IMR-90 (cell line): ENCODE data around the gene TRAPPC12. TPM values are rescaled to one million over a fixed set of nuclear protein-coding genes. Genes with fewer than 3 reads are reported as not detected.

Experiments used
- ATAC-seq: fragments of 200-7000 bp; cut with Tn5 transposase; 2 replicates; pipeline ENCODE4 v1.9.1; 2020; ENCODE audit warnings: low read depth, mild to moderate bottlenecking, moderate library complexity
- BruUV-seq: library from RNA; stranded (reverse); fragments of 400-500 nt; replicated peaks from 2 replicates; lab custom pipeline; 2021; lab: Mats Ljungman, UMichigan
- CTCF ChIA-PET: fragments of 300-600 bp; formaldehyde crosslinking; extraction: SDS; loops from one replicate; lab custom pipeline; 2021; ENCODE audit warnings: antibody characterized with exemption; lab: Yijun Ruan, JAX
- POLR2A ChIA-PET: fragments of 300-600 bp; sonication (Branson Sonifier 250); formaldehyde crosslinking; loops from one replicate; lab custom pipeline; 2022; ENCODE audit warnings: antibody characterized with exemption; ENCODE audit not compliant: unreplicated experiment; lab: Charles Lee
- DNase-seq: peaks from one replicate; pipeline ENCODE4 v3.0.0; 2013
- H2AFZ ChIP-seq: replicated peaks from 2 replicates; pipeline ENCODE3; 2013; ENCODE audit warnings: low read length, mild to moderate bottlenecking; ENCODE audit not compliant: poor library complexity
- H2AK5ac ChIP-seq: 2 replicates; pipeline ENCODE4 v1.6.1; 2013; ENCODE audit warnings: low read depth, low read length, inconsistent platforms
- H2AK9ac ChIP-seq: replicated peaks from 2 replicates; pipeline ENCODE3; 2013; ENCODE audit warnings: mild to moderate bottlenecking, low read depth, low read length, moderate library complexity; ENCODE audit not compliant: poor library complexity
- H2BK120ac ChIP-seq: 2 replicates; pipeline ENCODE4 v1.6.1; 2013; ENCODE audit warnings: low read depth, low read length, inconsistent platforms
- H2BK15ac ChIP-seq: 3 replicates; pipeline ENCODE4 v1.6.1; 2013; ENCODE audit warnings: low read depth, low read length, inconsistent platforms
- H2BK20ac ChIP-seq: 2 replicates; pipeline ENCODE4 v1.6.1; 2013; ENCODE audit warnings: low read depth, mild to moderate bottlenecking, inconsistent platforms, low read length, moderate library complexity
- H2BK5ac ChIP-seq: 2 replicates; pipeline ENCODE4 v1.6.1; 2013; ENCODE audit warnings: mild to moderate bottlenecking, low read depth, low read length, inconsistent platforms; ENCODE audit not compliant: poor library complexity, severe bottlenecking
- H3K14ac ChIP-seq: replicated peaks from 2 replicates; pipeline ENCODE4 v1.6.1; 2013; ENCODE audit warnings: low read depth, low read length, inconsistent platforms
- H3K18ac ChIP-seq: 2 replicates; pipeline ENCODE4 v1.6.1; 2013; ENCODE audit warnings: low read depth, low read length, control low read depth
- H3K23ac ChIP-seq: 2 replicates; pipeline ENCODE4 v1.6.1; 2013; ENCODE audit warnings: low read depth, low read length, inconsistent platforms
- H3K27ac ChIP-seq: 2 replicates; pipeline ENCODE4 v1.5.1; 2013; ENCODE audit warnings: mild to moderate bottlenecking, control low read depth, low read length; ENCODE audit not compliant: insufficient read depth
- H3K27me3 ChIP-seq: 2 replicates; pipeline ENCODE4 v1.6.1; 2013; ENCODE audit warnings: low read length; ENCODE audit not compliant: control insufficient read depth, insufficient read depth
- H3K36me3 ChIP-seq: 2 replicates; pipeline ENCODE4 v1.6.1; 2013; ENCODE audit warnings: low read length, mixed read lengths; ENCODE audit not compliant: control insufficient read depth, insufficient read depth
- H3K4ac ChIP-seq: 2 replicates; pipeline ENCODE4 v1.6.1; 2013; ENCODE audit warnings: low read depth, low read length, inconsistent platforms
- H3K4me1 ChIP-seq: 2 replicates; pipeline ENCODE4 v1.6.1; 2013; ENCODE audit warnings: low read length, mixed read lengths; ENCODE audit not compliant: control insufficient read depth, insufficient read depth
- H3K4me2 ChIP-seq: 2 replicates; pipeline ENCODE4 v1.6.1; 2013; ENCODE audit warnings: low read depth, mild to moderate bottlenecking, control low read depth, low read length, moderate library complexity
- H3K4me3 ChIP-seq: 2 replicates; pipeline ENCODE4 v1.5.1; 2013; ENCODE audit warnings: low read depth, mild to moderate bottlenecking, control low read depth, low read length, moderate library complexity; ENCODE audit not compliant: insufficient read depth
- H3K56ac ChIP-seq: 2 replicates; pipeline ENCODE4 v1.6.1; 2013; ENCODE audit warnings: low read length, inconsistent platforms; ENCODE audit not compliant: insufficient read depth; ENCODE audit errors: extremely low read depth
- H3K79me1 ChIP-seq, 2 experiments: 2 replicates each; pipeline ENCODE4 v1.6.1; 2013; ENCODE audit warnings: low read length in 2 of 2, inconsistent platforms in 1 of 2, low read depth in 1 of 2
- H3K9ac ChIP-seq: 2 replicates; pipeline ENCODE4 v1.6.1; 2013; ENCODE audit warnings: low read depth, low read length, control low read depth
- H3K9me1 ChIP-seq: 2 replicates; pipeline ENCODE4 v1.6.1; 2013; ENCODE audit warnings: low read length, inconsistent platforms; ENCODE audit not compliant: insufficient read depth
- H3K9me3 ChIP-seq: 2 replicates; pipeline ENCODE4 v1.6.1; 2013; ENCODE audit warnings: low read length; ENCODE audit not compliant: control insufficient read depth, insufficient read depth
- H4K20me1 ChIP-seq: 2 replicates; pipeline ENCODE4 v1.6.1; 2013; ENCODE audit warnings: low read length, inconsistent platforms; ENCODE audit not compliant: insufficient read depth
- H4K5ac ChIP-seq: 2 replicates; pipeline ENCODE4 v1.6.1; 2013; ENCODE audit warnings: mild to moderate bottlenecking, low read depth, low read length, control low read depth
- H4K8ac ChIP-seq, 2 experiments: 2 replicates each; pipeline ENCODE4 v1.6.1; 2013; ENCODE audit warnings: low read depth in 2 of 2, low read length in 2 of 2, control low read depth in 1 of 2, inconsistent platforms in 1 of 2
- H4K91ac ChIP-seq: 2 replicates; pipeline ENCODE4 v1.6.1; 2013; ENCODE audit warnings: low read depth, low read length, inconsistent platforms; ENCODE audit not compliant: insufficient read depth
- BHLHE40 ChIP-seq: fragments of 150-350 bp; IDR thresholded peaks from 2 replicates; pipeline ENCODE4 v1.6.1; 2016; ENCODE audit warnings: mild to moderate bottlenecking, low read depth, low read length
- CEBPB ChIP-seq: IDR thresholded peaks from 2 replicates; pipeline ENCODE4 v1.6.1; 2012; ENCODE audit warnings: low read depth, low read length, improper control_type of control experiment
- CHD1 ChIP-seq: IDR thresholded peaks from 2 replicates; pipeline ENCODE4 v1.6.1; 2012; ENCODE audit warnings: low read depth, low read length, improper control_type of control experiment
- CTCF ChIP-seq: conservative IDR thresholded peaks from 2 replicates; pipeline ENCODE4 v1.5.1; 2012; ENCODE audit warnings: mild to moderate bottlenecking, low read depth, low read length, improper control_type of control experiment
- FOS ChIP-seq: fragments of 150-350 bp; IDR thresholded peaks from 2 replicates; pipeline ENCODE4 v1.6.1; 2016; ENCODE audit warnings: low read depth, low read length
- MAFK ChIP-seq: IDR thresholded peaks from 2 replicates; pipeline ENCODE4 v1.6.1; 2012; ENCODE audit warnings: low read depth, low read length, improper control_type of control experiment
- MAZ ChIP-seq: IDR thresholded peaks from 2 replicates; pipeline ENCODE4 v1.6.1; 2012; ENCODE audit warnings: low read depth, mild to moderate bottlenecking, low read length, improper control_type of control experiment, moderate library complexity, borderline replicate concordance
- MXI1 ChIP-seq: IDR thresholded peaks from 2 replicates; pipeline ENCODE4 v1.6.1; 2012; ENCODE audit warnings: low read depth, mild to moderate bottlenecking, low read length, moderate library complexity, borderline replicate concordance
- NFE2L2 ChIP-seq: fragments of 150-350 bp; IDR thresholded peaks from 2 replicates; pipeline ENCODE4 v1.6.1; 2016; ENCODE audit warnings: low read depth, mild to moderate bottlenecking, low read length
- POLR2A ChIP-seq: IDR thresholded peaks from 2 replicates; pipeline ENCODE4 v1.6.1; 2012; ENCODE audit warnings: mild to moderate bottlenecking, low read depth, low read length
- RAD21 ChIP-seq: IDR thresholded peaks from 2 replicates; pipeline ENCODE4 v1.6.1; 2012; ENCODE audit warnings: low read length, improper control_type of control experiment
- RCOR1 ChIP-seq: IDR thresholded peaks from 2 replicates; pipeline ENCODE4 v1.6.1; 2012; ENCODE audit warnings: mild to moderate bottlenecking, low read length, improper control_type of control experiment; ENCODE audit not compliant: insufficient replicate concordance
- USF2 ChIP-seq: fragments of 150-350 bp; IDR thresholded peaks from 2 replicates; pipeline ENCODE4 v1.6.1; 2017; ENCODE audit warnings: mild to moderate bottlenecking, antibody characterized with exemption, low read length, low read depth
- WGBS, 2 experiments: methylation state at CpG; one replicate each; pipeline versions ENCODE4 v1.1.5 to v1.1.7; 2013; ENCODE audit warnings: missing lambda C conversion rate in 2 of 2; ENCODE audit not compliant: insufficient read length in 1 of 2; ENCODE audit errors: extremely low coverage in 2 of 2; 5-methylcytosine and 5-hydroxymethylcytosine counted together
- dilution Hi-C: fragments of 300-500 bp; cut with HindIII; formaldehyde crosslinking; loops from one replicate; pipeline ENCODE4 v1.14.3; 2018; ENCODE audit warnings: low sequenced_read_pairs; ENCODE audit not compliant: unreplicated experiment
- in situ Hi-C: fragments of 300-500 bp; cut with MboI; formaldehyde crosslinking; loops from 3 replicates; pipeline ENCODE4 v1.14.3; 2019; ENCODE audit warnings: low sequenced_read_pairs, inconsistent platforms, mixed read lengths
- intact Hi-C: fragments of 100-400 bp; cut with micrococcal nuclease; formaldehyde crosslinking; loops from 2 replicates; pipeline ENCODE4 v1.10.0; 2022
- polyA plus RNA-seq, 3 experiments: library from polyadenylated mRNA; depleted of rRNA; stranded (reverse); fragments of >200 nt; gene quantifications; 2 replicates each; pipeline ENCODE4 v1.2.3, GENCODE V29; 2012; ENCODE audit warnings: low replicate concordance in 1 of 3
- total RNA-seq: library from RNA; depleted of rRNA; stranded (reverse); fragments of >200 nt; gene quantifications from 2 replicates; pipeline ENCODE4 v1.2.3, GENCODE V29; 2012

The TRAPPC12 gene
- total and polyA plus RNA-seq, 2 of the 4 experiments (the other 2 are of a cell fraction), result 25.8 to 69.9 TPM

GRCh38 chr2:3500326-3500899 lies 120.9 kb downstream of the TRAPPC12 start:
- H4K20me1 ChIP-seq, result peaks cover 4% of the 10 kb centered on the region; the same call in 1 of the 2 replicates
- CTCF ChIA-PET, result no interaction called here
- no peak overlapping the region for H3K4me3 ChIP-seq
- H3K27me3 ChIP-seq, result no peaks in the 10 kb centered on the region
- H2AK5ac ChIP-seq, result no peak overlapping the region
- no peak overlapping the region for H2BK5ac ChIP-seq
- H3K18ac ChIP-seq, result no peak overlapping the region
- peaks cover 46% of the 10 kb centered on the region for H3K36me3 ChIP-seq
- dilution Hi-C loops (no loop called here), in situ Hi-C loops (no loop called here), intact Hi-C loops (no loop called here)
- no peak overlapping the region for H2BK120ac ChIP-seq
- no peak overlapping the region for H2AFZ ChIP-seq
- H2BK15ac ChIP-seq, result no peak overlapping the region
- no peak overlapping the region for H3K56ac ChIP-seq
- peaks cover 11 to 35% of the 10 kb centered on the region in 2 experiments for H3K79me1 ChIP-seq
- H3K4me2 ChIP-seq, result no peak overlapping the region
- no peak overlapping the region for H3K23ac ChIP-seq
- DNase-seq (no peak), ATAC-seq (no peak)
- peaks cover 7% of the 10 kb centered on the region for H3K9me1 ChIP-seq
- 98% methylated on average over 26 of the region's 34 CpGs; no CpG with 5 or more reads in 1 of the 2 experiments for WGBS, 2 experiments
- peak overlapping the region; percentile 57 for H2AK9ac ChIP-seq
- H2BK20ac ChIP-seq, result no peak overlapping the region
- H3K9ac ChIP-seq, result no peak overlapping the region
- POLR2A ChIA-PET, result no interaction called here
- H3K14ac ChIP-seq, result no peak overlapping the region
- H4K91ac ChIP-seq, result no peak overlapping the region
- H4K8ac ChIP-seq, result no peak overlapping the region
- TF ChIP-seq NFE2L2, result no peak
- no peak for TF ChIP-seq CEBPB
- TF ChIP-seq BHLHE40, result no peak
- no peak for TF ChIP-seq CHD1
- no peak for TF ChIP-seq MXI1
- TF ChIP-seq CTCF, result no peak
- no peak for TF ChIP-seq RCOR1
- TF ChIP-seq FOS, result no peak
- TF ChIP-seq MAZ, result no peak
- no peak for TF ChIP-seq MAFK
- TF ChIP-seq USF2, result no peak
- no peak for TF ChIP-seq RAD21
- no peak for TF ChIP-seq POLR2A
- no peaks in the 10 kb centered on the region for H3K4me1 ChIP-seq
- BruUV-seq, result no TSS peak
- H4K5ac ChIP-seq, result no peak overlapping the region
- H3K4ac ChIP-seq, result no peak overlapping the region
- no peak overlapping the region for H3K27ac ChIP-seq
- H3K9me3 ChIP-seq, result no peaks in the 10 kb centered on the region
